HL-60 (cell line): ENCODE measurements around the gene SLC38A10.

Experiments used
- CTCF ChIP-seq: IDR thresholded peaks from one replicate; pipeline ENCODE4 v1.5.1; 2011; ENCODE audit warnings: low read length, control low read depth, inconsistent platforms; ENCODE audit not compliant: insufficient read depth
- POLR2AphosphoS5 ChIP-seq: IDR thresholded peaks from 2 replicates; pipeline ENCODE4 v1.6.1; 2012; ENCODE audit warnings: low read depth

DNA sequence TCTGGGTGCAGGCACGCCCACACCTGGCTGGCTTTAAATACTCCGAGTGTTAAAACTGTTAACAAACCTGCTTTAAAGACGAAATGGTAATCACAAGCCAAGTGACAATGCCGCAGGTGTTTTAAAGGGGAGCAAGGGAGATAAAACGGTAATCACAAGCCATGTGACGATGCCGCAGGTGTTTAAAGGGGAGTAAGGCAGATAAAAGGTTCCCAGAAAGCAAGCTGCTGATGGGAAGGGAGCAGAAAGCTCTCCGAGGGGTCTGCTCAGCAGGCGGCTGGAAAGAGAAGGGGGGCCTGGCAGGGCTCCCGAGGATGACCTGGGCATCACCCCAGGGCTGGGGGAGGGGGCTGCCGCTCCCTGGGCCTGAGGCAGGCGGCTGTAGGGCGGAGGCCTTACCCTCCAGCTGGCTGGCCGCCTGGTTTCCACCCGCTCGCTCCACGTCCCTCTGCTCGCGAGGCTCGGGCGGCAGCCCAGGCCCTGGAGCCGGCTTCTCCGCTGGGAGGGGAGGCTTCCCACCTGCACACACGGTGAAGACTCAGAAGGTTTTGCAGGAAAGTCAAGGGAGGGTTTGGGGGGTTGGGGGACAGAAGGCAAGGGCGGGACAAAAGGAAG, 43.9 kb downstream of the SLC38A10 start:
- TF ChIP-seq POLR2AphosphoS5 (no peak), CTCF (no peak)
